ENCODE data around the gene RAB30. TPM values are rescaled to one million over a fixed set of nuclear protein-coding genes. Genes with fewer than 3 reads are reported as not detected.

The RAB30 gene
- total RNA-seq, 2 experiments from 2014 or later: 9.8 to 10.9 TPM

DNA sequence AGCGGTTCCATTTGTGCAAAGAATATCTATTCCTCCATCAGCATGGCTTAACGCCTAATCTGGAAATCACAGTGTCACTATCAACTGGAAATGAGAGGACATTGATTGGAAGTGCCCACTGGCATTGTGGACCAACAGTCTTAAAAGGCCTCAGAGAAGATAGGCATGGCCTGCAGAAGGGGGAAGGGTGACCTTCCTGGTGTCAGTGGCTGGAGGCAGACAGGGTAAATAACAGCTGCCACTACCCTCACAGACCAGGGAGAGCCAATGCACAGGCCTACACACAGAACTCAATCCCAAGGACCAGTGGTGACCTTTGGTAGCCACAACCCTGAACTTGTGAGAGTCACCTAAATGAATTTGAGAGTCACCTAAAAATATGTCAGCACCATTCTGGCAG, 134.1 kb downstream of the RAB30 start:
- Mint-ChIP-seq H3K27me3 (no peaks in the 10 kb centered on the region), H3K4me1 (ENCODE audit: low read depth) (peaks cover 11% of the 10 kb centered on the region), H3K27ac (no peak overlapping the region), H3K36me3 (ENCODE audit: low read depth) (peaks cover 34% of the 10 kb centered on the region), H3K9me3 (peaks cover 8% of the 10 kb centered on the region), H3K4me3 (no peak overlapping the region)
- intact Hi-C loops (cut with micrococcal nuclease): no loop called here
- no peak for ATAC-seq
- no peak for DNase-seq
- ChIA-PET POLR2A (interaction anchor here (0.9 kb wide), 1 partner anchor 11 kb away, joined by 3 read pairs; no protein-coding TSS in a partner anchor), CTCF (no interaction called here)
- TF ChIP-seq, protein P1, sequence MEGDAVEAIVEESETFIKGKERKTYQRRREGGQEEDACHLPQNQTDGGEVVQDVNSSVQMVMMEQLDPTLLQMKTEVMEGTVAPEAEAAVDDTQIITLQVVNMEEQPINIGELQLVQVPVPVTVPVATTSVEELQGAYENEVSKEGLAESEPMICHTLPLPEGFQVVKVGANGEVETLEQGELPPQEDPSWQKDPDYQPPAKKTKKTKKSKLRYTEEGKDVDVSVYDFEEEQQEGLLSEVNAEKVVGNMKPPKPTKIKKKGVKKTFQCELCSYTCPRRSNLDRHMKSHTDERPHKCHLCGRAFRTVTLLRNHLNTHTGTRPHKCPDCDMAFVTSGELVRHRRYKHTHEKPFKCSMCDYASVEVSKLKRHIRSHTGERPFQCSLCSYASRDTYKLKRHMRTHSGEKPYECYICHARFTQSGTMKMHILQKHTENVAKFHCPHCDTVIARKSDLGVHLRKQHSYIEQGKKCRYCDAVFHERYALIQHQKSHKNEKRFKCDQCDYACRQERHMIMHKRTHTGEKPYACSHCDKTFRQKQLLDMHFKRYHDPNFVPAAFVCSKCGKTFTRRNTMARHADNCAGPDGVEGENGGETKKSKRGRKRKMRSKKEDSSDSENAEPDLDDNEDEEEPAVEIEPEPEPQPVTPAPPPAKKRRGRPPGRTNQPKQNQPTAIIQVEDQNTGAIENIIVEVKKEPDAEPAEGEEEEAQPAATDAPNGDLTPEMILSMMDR (IDR thresholded peaks at IDR 0.05): no peak

DNA sequence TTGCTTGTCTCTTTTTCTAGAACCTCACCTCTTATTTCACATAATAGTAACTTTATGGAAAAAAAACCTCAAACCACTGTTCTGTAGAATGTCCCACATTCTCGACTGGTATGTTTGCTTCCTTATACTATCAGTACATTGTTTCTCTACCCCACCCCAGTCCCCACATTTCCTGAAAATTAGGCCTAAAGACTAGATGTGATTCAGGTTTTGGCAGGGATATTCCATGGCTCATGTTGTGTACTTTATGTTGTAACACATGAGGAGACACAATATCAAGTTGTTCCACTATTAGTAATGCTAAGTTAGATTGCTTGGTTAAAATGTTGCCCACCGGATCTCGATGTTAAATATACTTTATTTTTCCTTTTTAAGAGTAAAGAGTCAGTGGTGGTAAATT, 135.4 kb downstream of the RAB30 start:
- POLR2A ChIA-PET: no interaction called here
- intact Hi-C loops (cut with micrococcal nuclease): no loop called here
- no peak for DNase-seq
- no peaks in the 10 kb centered on the region for H3K27me3 Mint-ChIP-seq
- H3K9me3 Mint-ChIP-seq: peaks cover 5% of the 10 kb centered on the region
- TF ChIP-seq, protein P1 (IDR thresholded peaks at IDR 0.05): no peak
- CTCF ChIA-PET: interaction anchor here (1.1 kb wide), 1 partner anchor 10 kb away, joined by 4 read pairs; no protein-coding TSS in a partner anchor
- no peak overlapping the region for H3K4me3 Mint-ChIP-seq
- peaks cover 46% of the 10 kb centered on the region for H3K36me3 Mint-ChIP-seq (ENCODE audit: low read depth)
- no peak overlapping the region for H3K27ac Mint-ChIP-seq
- no peak for ATAC-seq
- H3K4me1 Mint-ChIP-seq (ENCODE audit: low read depth): peaks cover 23% of the 10 kb centered on the region

DNA sequence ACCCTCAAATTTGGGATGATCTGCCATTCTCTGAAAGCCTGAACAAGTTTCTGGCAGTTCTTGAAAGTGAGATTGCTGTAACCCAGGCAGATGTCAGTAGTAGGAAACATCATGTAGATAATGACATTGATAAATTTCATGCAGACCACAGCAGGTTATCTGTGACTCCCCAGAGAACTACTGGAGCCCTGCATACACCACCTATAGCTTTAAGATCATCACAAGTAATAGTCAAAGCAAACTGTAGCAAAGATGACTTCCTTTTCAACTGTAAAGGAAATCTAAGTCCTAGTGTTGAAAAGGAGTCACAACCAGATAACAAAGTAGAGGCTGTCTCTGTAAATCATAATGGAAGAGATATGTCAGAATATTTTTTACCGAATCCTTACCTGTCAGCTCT, 139.1 kb downstream of the RAB30 start:
- H3K9me3 Mint-ChIP-seq: no peaks in the 10 kb centered on the region
- ChIA-PET CTCF (interaction anchor here (1.0 to 1.1 kb wide), 2 partner anchors 12 to 65 kb away, joined by 3 read pairs; no protein-coding TSS in a partner anchor), POLR2A (no interaction called here)
- H3K36me3 Mint-ChIP-seq (ENCODE audit: low read depth): peaks cover 63% of the 10 kb centered on the region
- no peak overlapping the region for H3K4me3 Mint-ChIP-seq
- ATAC-seq (no peak), DNase-seq (no peak)
- no peak overlapping the region for H3K27ac Mint-ChIP-seq
- H3K27me3 Mint-ChIP-seq: no peaks in the 10 kb centered on the region
- H3K4me1 Mint-ChIP-seq (ENCODE audit: low read depth): peaks cover 35% of the 10 kb centered on the region
- intact Hi-C loops (cut with micrococcal nuclease): no loop called here
- TF ChIP-seq, protein P1 (IDR thresholded peaks at IDR 0.05): no peak

DNA sequence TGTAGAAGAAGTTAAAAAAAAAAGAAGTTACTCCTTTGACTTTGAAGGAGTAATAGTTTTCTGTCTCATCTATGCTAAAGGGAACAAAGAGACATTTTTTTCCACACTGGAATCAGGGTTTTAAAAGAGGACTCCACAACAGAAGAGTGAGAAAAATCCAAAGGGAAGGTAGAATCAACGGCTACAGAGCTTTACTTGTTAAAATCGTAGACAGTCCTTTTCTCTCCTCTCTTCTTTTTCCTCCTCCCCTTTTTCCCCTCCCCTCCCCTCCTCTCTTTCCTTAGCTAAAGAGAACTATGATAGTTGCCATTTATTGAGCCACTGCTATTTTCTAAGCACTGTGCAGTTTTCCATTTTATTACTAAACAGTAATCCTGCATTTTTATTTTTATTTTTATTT, 141.0 kb downstream of the RAB30 start:
- no peak for ATAC-seq
- POLR2A ChIA-PET: interaction anchor here (1.9 kb wide), 1 partner anchor 141 kb away, joined by 5 read pairs; the partner anchor contains the start of gene RAB30
- no peaks in the 10 kb centered on the region for H3K27me3 Mint-ChIP-seq

DNA sequence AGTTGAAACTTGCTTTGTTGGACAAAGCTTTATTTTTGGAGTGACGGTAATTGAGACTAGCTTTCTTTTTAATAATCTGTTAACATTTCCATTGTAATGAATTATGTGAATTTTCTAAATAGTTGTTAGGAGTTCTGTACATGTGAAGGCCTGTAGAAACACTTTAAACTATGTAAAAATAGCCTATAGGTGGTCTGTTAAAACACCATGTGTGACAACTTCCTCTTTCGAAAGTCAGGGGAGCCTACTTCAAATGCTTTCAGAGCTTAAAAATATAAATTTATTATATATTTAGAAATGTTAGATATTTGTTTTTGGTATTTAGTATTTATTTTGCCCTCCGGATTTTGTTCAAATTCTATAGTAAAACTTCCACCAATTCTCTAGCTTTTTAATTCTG, 141.5 kb downstream of the RAB30 start:
- ChIA-PET POLR2A (interaction anchor here (0.6 to 1.9 kb wide), 3 partner anchors 29 to 141 kb away, joined by 3 to 5 read pairs (median 3); partner anchors contain the start of genes DDIAS and RAB30), CTCF (interaction anchor here (0.6 to 1.6 kb wide), 5 partner anchors 8 to 321 kb away, joined by 3 to 5 read pairs (median 4); no protein-coding TSS in a partner anchor)
- H3K4me3 Mint-ChIP-seq: no peak overlapping the region
- no peaks in the 10 kb centered on the region for H3K27me3 Mint-ChIP-seq
- peaks cover 40% of the 10 kb centered on the region for H3K4me1 Mint-ChIP-seq (ENCODE audit: low read depth)
- no peak overlapping the region for H3K27ac Mint-ChIP-seq
- intact Hi-C loops (cut with micrococcal nuclease): no loop called here
- TF ChIP-seq, protein P1 (IDR thresholded peaks at IDR 0.05): no peak
- DNase-seq: no peak
- ATAC-seq: no peak
- H3K9me3 Mint-ChIP-seq: no peaks in the 10 kb centered on the region
- peaks cover 55% of the 10 kb centered on the region for H3K36me3 Mint-ChIP-seq (ENCODE audit: low read depth)

More for the DNA sequence above, 141.0 kb downstream of the RAB30 start:
- H3K27ac Mint-ChIP-seq: no peak overlapping the region
- H3K4me3 Mint-ChIP-seq: no peak overlapping the region
- TF ChIP-seq, protein P1 (IDR thresholded peaks at IDR 0.05): no peak
- no peak for DNase-seq
- no peaks in the 10 kb centered on the region for H3K9me3 Mint-ChIP-seq
- H3K4me1 Mint-ChIP-seq (ENCODE audit: low read depth): peaks cover 40% of the 10 kb centered on the region
- peaks cover 56% of the 10 kb centered on the region for H3K36me3 Mint-ChIP-seq (ENCODE audit: low read depth)
- intact Hi-C loops (cut with micrococcal nuclease): no loop called here
- CTCF ChIA-PET: interaction anchor here (0.6 to 1.6 kb wide), 4 partner anchors 10 to 783 kb away, joined by 3 to 4 read pairs (median 3); no protein-coding TSS in a partner anchor

Measured in activated CD8-positive, alpha-beta T cell treated with anti-CD3 and anti-CD28 coated beads for 36 hours (primary cell).